ENCODE data around the gene TUBB.
A peak's percentile ranks its signal among the peaks of the same experiment; 100 is the strongest.
"Not testable (repeated sequence)": the region's sequence is repeated elsewhere in the genome, so short reads cannot be mapped to it uniquely, and the experiment has no call there.

TUBB gene

DNA sequence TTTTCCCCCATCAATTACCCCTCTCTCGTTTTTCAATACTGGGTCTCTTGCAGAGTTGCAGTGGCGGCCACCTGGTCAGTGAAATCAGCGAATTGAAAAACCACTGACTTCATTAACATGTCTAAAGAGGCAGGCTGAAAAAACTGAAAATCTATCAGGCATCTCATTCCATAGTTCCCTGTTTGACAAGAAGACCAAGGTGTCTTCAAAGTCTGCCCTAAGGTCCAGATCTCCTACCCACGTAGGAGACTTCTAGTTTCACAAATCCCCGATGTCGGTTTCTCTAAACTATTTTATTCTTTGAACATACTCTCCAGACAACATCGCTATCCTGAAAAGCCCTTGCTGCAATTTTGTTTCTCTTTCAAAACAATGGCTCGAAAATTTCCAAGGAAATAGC is 796 bp upstream of the TUBB start:
- no peak for DNase-seq

DNA sequence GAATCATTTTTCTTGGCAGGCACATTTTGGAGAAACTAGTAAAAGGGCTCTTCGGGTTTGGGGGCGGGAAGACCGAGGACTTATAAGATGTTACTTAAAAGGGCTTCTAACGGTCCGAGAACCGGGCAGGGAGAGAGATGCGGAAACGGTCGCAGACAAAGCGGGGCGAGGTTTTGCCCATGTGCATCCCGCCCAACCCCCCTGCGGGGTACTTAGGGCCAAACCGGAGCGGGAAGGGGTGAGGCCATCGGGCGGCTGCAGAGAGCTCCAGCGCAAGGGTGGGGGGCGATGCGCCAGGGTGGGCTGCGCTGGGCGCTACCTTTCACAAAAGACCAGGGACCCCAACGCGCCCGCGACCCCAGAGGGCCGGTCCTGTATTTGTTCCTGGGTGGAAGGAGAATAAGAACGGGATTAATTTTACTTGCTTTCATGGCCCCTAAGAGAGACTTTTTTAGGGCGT is 616 bp downstream of the TUBB start:
- DNase-seq, result peak; percentile 67

DNA sequence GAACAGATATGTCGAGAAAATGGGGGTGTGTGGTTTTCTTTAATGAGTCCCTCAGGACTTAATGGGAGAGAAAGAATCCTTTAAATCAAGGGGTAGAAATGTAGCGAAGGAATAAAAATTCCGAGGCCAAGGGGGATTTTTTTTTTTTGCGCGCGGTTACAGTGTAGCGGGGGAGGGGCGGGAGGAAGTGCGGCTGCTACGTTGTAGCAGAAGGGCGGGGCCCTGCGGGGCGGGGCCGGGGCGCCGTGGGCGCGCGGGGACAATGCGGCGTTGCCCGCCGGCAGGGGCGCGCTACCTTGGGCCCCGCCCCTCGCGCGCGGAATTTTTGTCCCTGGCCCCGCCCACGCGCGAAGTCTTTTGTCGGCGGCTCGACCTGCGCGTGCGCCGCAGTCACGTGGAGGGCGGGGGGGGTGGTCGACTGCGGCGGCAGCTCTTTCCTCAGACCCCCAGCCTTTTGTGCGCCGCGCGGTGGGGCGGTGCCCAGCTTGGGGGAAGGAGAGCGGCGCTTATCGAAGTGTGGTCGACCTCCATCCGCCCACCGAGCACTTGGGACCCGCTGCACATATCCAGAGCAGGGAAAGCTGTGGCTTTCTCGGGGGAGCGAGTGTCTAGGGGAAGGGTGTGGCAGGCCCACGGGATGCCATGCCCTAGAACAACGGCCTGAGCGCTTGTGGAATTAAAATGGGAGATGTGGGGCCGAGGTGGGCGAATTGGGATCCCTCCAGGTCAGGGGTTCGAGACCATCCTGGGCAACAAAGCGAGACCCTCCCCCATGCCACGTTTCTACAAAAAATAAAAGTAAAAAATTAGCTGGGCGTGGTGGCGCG is 1.3 kb downstream of the TUBB start:
- DNase-seq, result peak; percentile 91

DNA sequence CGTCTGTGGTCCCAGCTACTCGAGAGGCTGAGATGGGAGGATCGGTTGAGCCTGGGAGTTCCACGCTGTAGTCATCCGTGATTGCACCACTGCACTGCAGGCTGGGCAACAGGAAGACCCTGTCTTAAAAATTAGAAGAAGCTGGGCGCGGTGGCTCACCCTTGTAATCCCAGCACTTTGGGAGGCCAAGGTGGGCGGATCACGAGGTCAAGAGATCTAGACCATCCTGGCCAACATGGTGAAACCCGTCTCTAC is 1.8 kb downstream of the TUBB start:
- DNase-seq, result not testable (repeated sequence)

DNA sequence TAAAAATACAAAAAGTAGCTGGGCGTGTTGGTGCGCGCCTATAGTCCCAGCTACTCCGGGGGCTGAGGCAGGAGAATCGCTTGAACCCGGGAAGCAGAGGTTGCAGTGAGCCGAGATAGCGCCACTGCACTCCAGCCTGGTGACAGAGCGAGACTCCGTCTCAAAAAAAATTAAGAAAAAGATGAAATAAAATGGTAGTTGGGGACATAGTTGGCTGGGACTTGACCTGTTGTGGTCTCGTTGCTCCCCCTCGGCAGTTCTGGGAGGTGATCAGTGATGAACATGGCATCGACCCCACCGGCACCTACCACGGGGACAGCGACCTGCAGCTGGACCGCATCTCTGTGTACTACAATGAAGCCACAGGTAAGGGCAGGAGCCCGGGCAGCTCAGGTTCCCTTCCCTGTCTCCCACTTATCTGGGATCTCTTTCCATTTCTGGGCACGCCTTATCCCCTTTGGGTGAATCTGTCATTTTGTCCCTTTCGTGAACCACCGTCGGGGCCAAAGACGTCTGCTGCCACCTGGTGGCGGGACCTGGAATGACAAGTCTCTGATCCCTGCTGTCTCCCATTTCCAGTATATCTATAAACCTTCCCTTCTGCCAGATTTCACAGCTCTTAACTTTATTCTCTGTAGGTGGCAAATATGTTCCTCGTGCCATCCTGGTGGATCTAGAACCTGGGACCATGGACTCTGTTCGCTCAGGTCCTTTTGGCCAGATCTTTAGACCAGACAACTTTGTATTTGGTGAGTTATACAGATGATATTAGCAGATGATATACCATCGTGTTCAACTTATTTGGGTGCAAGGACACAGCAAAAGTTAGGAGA is 2.3 kb downstream of the TUBB start:
- DNase-seq, result peak; percentile 76

DNA sequence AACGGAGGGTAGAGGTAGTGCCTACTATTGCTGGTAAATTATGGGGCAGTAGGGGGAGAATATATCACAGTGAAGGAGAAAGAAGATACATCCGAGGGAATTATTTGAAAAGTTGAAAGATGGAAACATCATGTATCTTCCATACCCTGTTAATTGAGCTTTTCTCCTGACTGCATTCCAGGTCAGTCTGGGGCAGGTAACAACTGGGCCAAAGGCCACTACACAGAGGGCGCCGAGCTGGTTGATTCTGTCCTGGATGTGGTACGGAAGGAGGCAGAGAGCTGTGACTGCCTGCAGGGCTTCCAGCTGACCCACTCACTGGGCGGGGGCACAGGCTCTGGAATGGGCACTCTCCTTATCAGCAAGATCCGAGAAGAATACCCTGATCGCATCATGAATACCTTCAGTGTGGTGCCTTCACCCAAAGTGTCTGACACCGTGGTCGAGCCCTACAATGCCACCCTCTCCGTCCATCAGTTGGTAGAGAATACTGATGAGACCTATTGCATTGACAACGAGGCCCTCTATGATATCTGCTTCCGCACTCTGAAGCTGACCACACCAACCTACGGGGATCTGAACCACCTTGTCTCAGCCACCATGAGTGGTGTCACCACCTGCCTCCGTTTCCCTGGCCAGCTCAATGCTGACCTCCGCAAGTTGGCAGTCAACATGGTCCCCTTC is 3.1 kb downstream of the TUBB start:
- DNase-seq, result not testable (repeated sequence)

DNA sequence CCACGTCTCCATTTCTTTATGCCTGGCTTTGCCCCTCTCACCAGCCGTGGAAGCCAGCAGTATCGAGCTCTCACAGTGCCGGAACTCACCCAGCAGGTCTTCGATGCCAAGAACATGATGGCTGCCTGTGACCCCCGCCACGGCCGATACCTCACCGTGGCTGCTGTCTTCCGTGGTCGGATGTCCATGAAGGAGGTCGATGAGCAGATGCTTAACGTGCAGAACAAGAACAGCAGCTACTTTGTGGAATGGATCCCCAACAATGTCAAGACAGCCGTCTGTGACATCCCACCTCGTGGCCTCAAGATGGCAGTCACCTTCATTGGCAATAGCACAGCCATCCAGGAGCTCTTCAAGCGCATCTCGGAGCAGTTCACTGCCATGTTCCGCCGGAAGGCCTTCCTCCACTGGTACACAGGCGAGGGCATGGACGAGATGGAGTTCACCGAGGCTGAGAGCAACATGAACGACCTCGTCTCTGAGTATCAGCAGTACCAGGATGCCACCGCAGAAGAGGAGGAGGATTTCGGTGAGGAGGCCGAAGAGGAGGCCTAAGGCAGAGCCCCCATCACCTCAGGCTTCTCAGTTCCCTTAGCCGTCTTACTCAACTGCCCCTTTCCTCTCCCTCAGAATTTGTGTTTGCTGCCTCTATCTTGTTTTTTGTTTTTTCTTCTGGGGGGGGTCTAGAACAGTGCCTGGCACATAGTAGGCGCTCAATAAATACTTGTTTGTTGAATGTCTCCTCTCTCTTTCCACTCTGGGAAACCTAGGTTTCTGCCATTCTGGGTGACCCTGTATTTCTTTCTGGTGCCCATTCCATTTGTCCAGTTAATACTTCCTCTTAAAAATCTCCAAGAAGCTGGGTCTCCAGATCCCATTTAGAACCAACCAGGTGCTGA is 3.9 kb downstream of the TUBB start:
- not testable (repeated sequence) for DNase-seq

DNA sequence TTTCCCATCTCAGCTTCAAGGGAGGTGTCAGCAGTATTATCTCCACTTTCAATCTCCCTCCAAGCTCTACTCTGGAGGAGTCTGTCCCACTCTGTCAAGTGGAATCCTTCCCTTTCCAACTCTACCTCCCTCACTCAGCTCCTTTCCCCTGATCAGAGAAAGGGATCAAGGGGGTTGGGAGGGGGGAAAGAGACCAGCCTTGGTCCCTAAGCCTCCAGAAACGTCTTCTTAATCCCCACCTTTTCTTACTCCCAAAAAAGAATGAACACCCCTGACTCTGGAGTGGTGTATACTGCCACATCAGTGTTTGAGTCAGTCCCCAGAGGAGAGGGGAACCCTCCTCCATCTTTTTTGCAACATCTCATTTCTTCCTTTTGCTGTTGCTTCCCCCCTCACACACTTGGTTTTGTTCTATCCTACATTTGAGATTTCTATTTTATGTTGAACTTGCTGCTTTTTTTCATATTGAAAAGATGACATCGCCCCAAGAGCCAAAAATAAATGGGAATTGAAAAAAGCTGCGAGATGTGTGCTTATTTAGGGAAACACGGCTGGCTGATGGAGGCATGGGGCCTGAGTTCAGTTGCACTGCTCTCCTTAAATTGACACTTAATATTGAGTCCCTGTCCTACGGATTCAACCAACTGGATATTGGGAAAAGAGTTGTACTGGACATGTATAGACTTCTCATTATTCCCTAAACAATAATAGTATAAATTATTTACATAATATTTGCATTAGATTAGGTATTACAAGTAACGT is 4.9 kb downstream of the TUBB start:
- DNase-seq, result no peak

DNA sequence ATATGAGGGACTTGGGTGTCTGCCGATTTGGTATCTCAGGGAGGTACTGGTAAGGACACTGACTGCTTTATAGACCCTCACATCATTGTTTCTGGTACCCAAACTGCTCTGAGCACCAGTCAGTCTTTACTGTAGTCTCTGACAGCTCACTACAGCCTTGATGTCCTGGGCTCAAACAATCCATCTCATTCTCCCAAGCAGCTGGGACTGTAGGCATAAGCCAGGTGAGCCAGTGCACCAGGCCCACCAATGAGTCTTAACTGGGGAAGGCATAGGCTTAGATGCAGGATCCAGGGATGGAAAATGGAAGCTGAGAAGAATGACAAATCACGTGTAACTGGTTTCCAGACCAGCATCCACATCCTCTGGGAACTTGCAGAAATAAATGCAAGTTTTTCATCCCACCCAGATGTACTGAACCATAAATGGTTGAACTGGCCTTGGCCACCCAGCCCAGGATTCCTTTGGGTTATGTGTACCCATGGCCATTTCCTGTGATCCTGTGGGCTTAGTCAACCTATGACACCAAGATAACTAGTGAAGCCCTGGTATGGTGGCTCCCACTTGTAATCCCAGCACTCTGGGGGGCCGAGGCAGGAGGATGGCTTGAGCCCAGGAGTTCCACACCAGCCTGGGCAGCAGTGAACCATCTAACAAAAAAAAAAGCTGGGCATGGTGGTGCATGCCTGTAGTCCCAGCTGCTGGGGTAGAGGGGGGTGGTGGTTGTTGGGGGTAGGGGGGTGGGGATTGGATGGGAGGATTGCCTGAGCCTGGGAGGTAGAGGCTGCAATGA is 5.8 kb downstream of the TUBB start:
- DNase-seq, result no peak

DNA sequence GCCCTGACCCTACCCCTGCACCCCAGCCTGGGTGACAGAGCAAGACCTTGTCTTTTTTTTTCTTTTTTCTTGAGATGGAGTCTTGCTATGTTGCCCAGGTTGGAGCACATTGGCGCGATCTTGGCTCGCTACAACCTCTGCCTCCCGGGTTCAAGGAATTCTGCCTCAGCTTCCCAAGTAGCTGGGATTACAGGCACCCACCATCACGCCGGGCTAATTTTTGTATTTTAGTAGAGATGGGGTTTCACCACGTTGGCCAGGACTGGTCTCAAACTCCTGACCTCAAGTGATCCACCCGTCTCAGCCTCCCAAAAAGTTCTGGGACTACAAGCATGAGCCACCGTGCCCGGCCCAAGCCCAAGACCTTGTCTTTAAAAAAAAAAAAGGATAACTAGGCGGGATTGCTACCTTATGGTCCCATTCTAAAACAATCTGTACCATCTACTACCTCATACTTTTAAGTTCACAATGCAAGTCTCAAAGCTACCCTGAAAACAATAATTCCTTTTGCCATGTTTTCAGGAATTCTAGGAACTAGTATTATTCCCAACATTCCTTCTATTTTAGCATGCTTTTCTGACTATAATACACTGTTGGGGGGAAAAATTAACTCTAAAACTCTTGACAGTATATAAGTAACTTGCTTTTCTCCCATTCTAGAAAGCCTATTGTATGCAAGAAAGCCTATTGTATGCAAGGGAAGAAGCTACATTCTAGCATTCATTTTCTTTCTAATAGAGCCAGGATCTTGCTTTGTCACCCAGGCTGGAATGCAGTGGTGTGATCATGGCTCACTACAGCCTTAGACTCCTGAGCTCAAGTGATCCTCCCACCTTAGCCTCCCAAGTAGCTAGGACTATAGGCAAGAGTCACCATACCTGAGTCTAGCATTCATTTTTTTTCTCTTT is 6.6 kb downstream of the TUBB start:
- DNase-seq, result no peak

DNA sequence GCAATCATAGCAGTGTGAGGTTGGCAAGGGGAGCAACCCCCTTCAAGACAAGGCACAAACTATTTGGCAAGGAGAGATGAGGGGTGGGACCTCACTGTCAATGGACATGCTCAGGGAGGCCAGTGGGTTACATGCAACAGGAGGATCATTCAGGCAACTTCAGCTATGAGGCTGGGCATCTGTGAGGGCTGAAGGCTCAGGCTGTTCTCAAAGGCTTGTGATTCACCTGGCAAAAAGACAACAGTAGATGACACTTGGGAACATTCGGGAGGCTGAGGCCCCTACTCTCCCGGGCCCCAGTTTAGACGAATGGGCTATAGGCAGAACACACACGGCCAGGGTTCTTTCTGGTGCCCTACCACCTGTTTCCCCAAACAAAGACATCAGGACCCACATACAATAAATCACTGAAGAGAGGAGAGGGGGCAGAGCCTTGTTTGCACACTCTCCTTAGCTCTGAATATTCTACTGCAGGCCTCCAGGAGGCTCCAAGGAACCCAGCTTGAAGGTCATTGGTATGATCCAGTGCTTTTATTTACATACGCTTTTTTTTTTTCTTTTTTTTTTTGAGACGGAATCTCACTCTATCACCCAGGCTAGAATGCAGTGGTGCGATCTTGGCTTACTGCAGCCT is 7.9 kb downstream of the TUBB start:
- no peak for DNase-seq

DNA sequence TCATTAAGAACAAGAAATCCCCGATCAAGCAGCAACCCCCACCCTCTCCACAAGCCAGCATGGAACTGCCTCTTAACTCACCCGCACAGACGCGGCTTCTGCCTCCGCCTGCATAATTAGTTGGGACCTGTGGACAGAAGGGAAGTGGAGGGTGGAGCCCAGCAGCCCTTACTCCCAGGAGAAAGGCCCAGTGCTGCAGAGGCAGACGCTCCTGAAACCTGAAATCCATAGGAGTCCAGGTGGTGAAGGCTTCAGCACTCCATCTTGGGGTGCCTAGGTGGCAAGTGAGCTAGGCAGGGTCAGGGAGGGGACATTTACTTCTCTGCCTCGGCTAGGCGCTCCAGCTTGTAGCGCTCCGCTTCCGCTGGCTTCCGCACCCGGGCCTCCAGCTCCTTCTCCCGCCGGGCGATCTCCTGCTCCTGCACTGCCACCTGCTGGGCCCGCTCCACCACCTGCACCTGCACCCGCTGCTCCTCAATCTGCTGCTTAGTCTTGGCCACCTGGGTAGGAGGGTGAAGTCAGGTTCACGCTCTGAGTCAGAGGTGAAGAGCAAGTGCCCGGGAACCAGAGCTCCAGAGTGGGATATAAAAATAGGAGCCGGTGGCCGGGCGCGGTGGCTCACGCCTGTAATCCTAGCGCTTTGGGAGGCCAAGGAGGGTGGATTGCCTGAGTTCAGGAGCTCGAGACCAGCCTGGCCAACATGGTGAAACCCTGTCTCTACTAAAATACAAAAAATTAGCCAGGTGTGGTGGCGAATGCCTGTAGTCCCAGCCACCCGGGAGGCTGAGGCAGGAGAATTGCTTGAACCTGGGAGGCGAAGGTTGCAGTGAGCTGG is 10.7 kb downstream of the TUBB start:
- DNase-seq, result peak; percentile 32

DNA sequence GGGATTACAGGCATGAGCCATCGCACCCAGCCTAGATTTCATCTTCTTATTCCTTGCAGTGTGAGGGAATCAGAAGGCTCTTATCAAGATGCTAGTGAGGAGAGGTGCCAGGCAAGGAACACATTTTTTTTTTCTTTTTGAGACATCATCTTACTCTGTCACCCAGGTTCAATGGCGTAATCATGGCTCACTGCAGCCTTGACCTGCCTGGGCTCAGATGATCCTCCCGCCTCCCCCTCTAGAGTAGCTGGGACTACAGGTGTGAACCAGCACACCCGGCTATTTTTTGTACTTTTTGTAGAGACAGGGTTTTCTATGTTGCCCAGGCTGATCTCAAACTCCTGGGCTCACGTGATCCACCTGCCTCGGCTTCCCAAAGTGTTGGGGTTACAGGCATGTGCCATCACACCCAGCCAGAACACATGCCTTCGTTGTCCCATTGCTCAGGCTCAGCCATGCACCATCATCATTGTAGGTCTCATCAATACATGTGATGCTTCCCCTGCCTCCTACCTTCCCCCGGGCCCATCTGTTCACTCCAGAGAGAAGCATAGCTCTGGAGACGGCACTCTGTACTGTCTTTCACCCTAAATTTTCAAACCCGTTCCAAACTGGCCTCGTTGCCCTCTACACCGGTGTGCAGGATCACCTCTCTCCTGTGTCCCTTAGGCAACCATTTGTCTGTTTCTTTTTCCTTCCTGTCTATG is 12.2 kb downstream of the TUBB start:
- no peak for DNase-seq

DNA sequence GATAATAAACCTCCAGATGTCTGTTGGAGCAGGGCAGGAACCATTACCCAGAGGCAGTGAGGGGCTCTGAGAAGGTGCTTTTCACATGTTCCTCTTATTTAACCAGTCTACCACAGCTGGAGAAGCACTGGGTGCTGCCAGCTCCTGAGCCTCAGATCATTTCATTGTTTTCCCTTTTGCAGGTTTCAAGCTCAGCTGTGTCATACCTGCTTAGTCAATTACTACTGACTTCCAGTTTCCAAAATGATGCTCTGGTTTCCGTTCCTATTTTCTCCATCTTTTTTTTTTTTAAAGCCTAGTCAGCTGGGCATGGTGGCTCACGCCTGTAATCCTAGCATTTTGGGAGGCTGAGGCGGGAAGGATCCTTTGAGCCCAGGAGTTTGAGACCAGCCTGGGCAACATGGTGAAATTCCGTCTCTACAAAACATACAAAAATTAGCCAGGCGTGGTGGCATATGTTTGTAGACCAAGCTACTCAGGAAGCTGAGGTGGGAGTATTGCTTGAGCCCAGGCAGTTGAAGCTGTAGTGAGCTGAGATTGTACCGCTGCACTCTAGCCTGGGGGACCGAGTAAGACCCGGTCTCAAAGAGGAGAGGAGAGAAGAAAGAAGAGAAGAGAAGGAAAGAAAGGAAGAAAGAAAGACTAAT is 15.6 kb downstream of the TUBB start:
- no peak for DNase-seq

DNA sequence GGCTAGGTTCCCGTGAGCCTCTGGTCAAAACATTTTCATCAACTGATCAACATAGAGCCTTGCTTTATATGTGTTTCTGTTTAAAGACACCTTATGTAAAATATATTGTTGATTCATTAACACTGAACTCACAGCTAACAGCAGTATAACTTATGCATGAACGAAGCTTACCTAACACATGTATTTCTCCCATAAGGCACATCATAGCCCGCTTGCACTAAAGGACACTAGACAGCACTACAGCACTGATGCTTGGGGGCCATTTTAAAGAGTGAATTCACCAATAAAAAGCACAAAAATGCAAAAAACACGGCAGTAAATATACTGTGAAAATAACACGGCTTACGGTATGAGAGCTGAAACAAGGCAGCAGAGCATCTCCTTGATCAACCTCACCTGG is 18.4 kb downstream of the TUBB start:
- DNase-seq, result no peak

DNA sequence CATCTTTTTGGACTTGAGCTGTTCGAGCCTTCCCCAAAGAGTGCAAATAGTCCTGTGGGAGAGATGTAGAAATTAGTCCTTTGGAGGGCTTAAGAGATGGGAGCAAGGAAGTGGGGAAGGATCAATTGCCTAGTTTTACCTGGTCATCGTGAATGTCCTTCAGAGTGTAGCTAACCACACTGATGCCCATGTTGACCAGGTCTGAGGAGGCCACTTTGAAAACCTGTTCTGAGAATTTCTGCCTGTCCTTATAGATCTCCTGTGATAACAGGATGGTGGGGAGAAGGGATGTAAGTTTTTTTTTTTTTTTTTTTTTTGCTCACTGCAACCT is 20.4 kb downstream of the TUBB start:
- no peak for DNase-seq

DNA sequence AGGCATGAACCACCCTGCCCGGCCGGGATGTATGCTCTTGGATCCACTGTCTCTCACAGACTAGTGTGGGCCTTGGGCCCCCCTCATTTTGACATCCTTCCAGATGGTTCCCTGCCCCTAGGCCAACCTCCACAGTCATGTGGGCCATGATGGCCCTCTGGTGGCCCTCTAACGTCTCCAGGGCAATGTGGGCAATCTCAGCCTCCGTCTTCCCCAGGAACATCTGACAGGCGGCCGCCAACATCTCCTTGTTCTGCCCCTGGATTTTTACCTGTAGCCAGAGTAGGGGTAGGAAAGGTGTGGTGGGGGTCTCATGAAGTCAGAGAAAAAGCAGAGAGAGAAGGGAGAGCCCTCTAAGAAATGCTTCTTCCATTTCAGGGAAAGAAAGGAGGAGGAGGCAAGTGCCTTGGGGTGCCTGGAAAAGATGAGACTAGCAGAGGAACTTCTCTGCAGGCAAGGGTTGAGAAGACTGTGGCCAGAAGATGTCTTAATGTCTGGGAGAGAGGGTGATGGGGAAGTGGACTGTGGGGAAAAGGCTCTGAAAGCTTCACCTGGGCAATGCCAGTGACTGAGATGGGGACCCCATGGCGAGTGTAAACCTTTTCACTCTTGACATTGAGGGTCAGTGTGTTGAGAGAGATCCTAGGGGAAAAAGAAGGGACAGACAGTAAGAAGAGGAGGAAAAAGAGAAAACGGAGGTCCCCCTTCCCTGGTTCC is 21.1 kb downstream of the TUBB start:
- no peak for DNase-seq
